GM12865 (cell line): Measurements from ENCODE around the gene GNG12.
"Not testable (repeated sequence)": the region's sequence is repeated elsewhere in the genome, so short reads cannot be mapped to it uniquely, and the experiment has no call there.

Experiments
- DNase-seq: peaks from one replicate; pipeline ENCODE4 v3.0.0; 2010; ENCODE audit warnings: low read depth
- H3K4me3 ChIP-seq: 2 replicates; pipeline ENCODE4 v1.5.1; 2011; ENCODE audit warnings: mild to moderate bottlenecking, low read depth, low read length, control low read depth
- TF ChIP-seq, protein P1 (sequence below): IDR thresholded peaks from 2 replicates; pipeline ENCODE4 v1.5.1; 2011; ENCODE audit warnings: low read length, control low read depth, low read depth, inconsistent platforms; ENCODE audit not compliant: insufficient read depth; ENCODE audit errors: missing control alignments

GNG12 gene

DNA sequence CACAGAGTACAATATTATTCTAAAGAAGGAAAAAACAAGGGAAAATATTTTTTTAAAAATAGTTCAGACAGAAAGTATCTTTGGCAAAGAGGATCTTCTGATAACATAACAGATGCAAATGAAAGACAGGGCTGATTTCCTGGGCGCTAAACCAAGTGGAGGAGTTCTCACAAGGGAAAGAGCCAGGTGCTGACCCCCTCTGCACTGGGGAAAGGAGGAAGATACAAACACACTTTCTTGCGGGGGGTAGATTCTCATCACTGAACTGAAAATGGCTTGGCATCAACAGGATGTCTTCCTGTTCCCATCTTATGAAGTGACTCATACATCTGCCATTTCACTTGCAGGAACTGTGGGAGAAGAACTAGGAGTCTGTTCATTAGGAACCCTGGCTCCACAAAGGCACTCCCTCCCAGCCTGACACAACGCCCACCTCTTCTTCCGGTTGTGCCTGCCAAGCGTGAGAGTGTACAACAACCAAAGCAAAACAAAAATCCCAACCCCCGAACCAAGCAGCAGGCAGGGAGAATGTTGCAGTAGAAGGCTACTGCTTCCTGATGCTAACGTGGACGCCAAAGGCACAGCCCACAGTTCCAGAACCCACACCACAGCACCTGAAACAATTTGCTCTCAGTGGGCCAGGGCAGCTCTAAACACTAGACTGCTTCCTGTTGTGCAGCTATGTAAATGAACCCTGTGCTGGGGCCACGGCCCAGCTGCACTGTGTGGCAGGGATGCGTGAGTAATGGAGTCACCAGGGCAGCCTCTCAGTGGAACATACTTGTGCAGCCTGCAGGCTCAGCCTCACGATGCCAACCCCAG lies 97.2 kb downstream of the GNG12 start:
- DNase-seq = peak; percentile 89
- TF ChIP-seq, protein P1, sequence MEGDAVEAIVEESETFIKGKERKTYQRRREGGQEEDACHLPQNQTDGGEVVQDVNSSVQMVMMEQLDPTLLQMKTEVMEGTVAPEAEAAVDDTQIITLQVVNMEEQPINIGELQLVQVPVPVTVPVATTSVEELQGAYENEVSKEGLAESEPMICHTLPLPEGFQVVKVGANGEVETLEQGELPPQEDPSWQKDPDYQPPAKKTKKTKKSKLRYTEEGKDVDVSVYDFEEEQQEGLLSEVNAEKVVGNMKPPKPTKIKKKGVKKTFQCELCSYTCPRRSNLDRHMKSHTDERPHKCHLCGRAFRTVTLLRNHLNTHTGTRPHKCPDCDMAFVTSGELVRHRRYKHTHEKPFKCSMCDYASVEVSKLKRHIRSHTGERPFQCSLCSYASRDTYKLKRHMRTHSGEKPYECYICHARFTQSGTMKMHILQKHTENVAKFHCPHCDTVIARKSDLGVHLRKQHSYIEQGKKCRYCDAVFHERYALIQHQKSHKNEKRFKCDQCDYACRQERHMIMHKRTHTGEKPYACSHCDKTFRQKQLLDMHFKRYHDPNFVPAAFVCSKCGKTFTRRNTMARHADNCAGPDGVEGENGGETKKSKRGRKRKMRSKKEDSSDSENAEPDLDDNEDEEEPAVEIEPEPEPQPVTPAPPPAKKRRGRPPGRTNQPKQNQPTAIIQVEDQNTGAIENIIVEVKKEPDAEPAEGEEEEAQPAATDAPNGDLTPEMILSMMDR = no peak
- peak overlapping the region; percentile 51 for H3K4me3 ChIP-seq

DNA sequence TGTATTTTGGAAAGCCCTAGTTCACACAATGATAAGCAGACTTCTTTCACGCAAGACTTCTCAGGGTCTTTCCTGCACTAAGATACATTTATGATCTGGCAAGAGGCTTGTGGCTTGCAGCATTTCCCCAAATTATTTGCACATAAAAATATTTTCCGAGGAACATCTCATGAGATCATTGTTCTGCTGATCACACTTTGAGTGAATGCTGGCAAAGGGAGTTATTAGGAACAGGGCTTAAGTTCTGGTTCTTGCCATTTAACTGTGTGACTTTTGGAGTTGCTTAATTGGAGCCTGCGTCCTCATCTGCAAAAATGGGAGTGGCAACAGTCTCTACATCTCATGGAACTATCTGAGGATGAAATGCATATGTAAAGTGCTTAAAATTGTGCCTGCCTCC lies 98.1 kb downstream of the GNG12 start:
- DNase-seq = no peak
- H3K4me3 ChIP-seq = no peak overlapping the region
- TF ChIP-seq, protein P1 = no peak

DNA sequence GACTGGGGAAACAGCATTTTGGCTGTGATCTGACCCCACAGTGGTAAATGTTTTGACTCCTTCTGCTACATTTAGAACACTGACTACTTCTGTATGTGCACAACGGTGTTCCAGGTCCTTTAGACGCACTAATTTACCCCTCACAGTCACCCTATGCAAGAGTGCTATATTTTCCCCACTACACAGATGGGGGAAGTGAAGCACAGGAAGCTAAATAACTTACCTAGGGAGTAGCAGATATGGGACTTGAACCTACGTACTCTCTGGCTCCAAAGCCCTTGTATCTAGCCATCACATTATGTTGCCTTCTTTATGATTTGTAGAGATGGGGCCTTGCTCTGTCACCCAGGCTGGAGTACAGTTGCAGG lies 99.0 kb downstream of the GNG12 start:
- no peak overlapping the region for H3K4me3 ChIP-seq

DNA sequence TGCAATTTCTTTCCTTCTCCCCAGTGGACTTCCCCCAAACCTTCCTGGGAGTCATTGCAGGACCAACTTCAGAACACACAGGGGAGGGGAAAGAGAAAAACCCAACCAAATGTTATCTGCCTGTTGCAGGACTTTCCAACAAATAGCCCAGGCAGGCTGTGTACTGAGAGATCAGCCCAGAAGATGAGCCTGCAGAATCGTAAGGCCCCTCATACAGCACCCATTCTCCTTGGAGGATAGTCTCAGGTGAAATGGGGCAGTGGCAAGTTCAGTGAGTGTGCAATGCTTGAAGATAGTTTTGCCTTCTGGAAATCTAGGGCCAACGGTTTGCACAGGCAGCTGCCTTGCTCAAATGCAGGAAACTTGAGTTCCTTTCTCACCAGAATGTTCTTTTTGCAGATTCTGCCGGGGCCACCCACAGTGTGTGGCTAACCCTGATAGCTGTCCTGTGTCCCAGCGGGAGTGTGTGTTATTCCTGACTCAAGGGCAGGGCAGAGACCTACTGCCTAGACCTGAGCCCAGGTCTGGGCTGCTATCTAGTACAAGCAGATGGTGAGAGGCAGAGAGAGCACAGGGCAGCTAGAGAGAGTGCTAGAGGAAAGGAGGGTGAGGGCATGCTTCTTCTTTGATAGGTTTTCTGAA lies 99.5 kb downstream of the GNG12 start:
- TF ChIP-seq, protein P1 = no peak
- no peak for DNase-seq
- H3K4me3 ChIP-seq = no peak overlapping the region

More for the DNA sequence above, 99.0 kb downstream of the GNG12 start:
- no peak for DNase-seq
- TF ChIP-seq, protein P1 = no peak

DNA sequence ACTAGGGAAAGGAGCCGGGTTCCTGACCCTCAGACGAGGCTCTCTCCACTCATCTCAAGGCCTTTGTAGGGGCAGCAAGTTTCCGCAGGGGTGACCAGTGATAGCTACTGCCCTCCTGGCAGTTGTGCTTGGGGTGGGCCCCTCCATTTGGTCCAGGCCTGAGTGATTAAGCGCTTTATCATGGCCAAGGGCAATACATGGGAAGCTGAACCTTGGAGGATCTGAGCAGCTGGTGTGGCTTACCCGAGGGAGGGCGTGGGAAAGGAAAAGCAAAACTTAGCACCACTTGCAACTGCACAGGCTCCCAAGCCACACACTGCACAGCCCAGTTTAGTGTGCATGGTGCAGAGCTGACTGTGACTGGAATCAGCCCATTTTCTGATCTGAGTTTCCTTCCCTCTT lies 100.5 kb downstream of the GNG12 start:
- H3K4me3 ChIP-seq = no peak overlapping the region
- TF ChIP-seq, protein P1 = no peak
- DNase-seq = peak; percentile 77

DNA sequence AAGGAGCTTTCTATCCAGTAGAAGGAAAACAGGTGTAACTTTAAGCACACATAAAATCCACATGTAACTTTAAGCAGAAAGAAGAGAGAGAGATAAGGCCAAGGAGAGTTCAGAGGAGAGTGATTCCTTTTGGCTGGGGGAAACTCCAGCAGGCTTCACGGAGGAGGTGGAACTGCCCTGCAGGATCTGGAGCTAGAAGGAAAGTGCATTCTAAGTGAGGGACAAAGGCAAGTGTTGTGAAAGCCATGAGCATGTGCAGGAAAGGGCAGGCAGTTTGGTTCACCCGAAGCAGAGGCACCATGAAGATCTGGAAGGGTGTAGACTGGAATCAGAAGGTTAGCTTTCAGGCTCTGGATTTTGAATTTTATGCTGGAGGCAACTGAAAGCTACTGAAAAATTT lies 101.9 kb downstream of the GNG12 start:
- TF ChIP-seq, protein P1 = no peak
- no peak for DNase-seq

DNA sequence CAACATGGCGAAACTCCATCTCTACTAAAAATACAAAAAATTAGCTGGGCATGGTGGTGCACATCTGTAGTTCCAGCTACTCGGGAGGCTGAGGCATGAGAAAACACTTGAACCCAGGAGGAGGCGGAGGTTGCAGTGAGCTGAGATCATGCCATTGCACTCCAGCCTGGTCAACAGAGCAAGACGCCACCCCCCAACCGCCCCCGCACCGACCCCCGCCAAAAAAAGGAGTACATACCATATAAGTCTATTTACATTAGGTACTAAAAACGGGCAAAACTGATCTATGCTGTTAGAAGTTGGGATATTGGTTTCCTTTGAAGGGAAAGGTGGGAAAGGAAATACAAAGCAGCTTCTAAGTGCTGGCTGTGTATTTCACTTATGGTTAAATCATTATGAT lies 103.0 kb downstream of the GNG12 start:
- not testable (repeated sequence) for H3K4me3 ChIP-seq, DNase-seq

More for the DNA sequence above, 101.9 kb downstream of the GNG12 start:
- no peak overlapping the region for H3K4me3 ChIP-seq
